OCI-LY7 (cell line): ENCODE data around the gene EIF3D. TPM values are rescaled to one million over a fixed set of nuclear protein-coding genes. Genes with fewer than 3 reads are reported as not detected.

ENCODE experiments used
- BruUV-seq: library from RNA; stranded (reverse); fragments of 400-500 nt; replicated peaks from 2 replicates; lab custom pipeline; 2021; lab: Mats Ljungman, UMichigan
- CTCF ChIA-PET: fragments of 300-600 bp; sonication (Branson Sonifier 250); formaldehyde crosslinking; loops from one replicate; lab custom pipeline; 2022; ENCODE audit warnings: antibody characterized with exemption; ENCODE audit not compliant: unreplicated experiment; lab: Charles Lee
- POLR2A ChIA-PET: fragments of 300-600 bp; sonication (Branson Sonifier 250); formaldehyde crosslinking; loops from one replicate; lab custom pipeline; 2022; ENCODE audit warnings: antibody characterized with exemption; lab: Charles Lee
- DNase-seq: peaks from one replicate; pipeline ENCODE4 v3.0.0-alpha.2; 2015; ENCODE audit warnings: low spot score
- H2AFZ ChIP-seq: fragments of 200-600 bp; sonication (generic), shearing (Covaris generic); 2 replicates; pipeline ENCODE4 v1.6.1; 2014; ENCODE audit warnings: mild to moderate bottlenecking, antibody characterized with exemption, low read length, moderate library complexity
- H3K27ac ChIP-seq: fragments of 200-600 bp; sonication (generic); 2 replicates; pipeline ENCODE4 v1.5.1; 2014; ENCODE audit warnings: mixed run types, low read depth, mild to moderate bottlenecking, moderate library complexity, low read length, inconsistent platforms; ENCODE audit not compliant: poor library complexity, severe bottlenecking
- H3K36me3 ChIP-seq: fragments of 200-600 bp; sonication (generic); 2 replicates; pipeline ENCODE4 v1.6.1; 2014; ENCODE audit warnings: mild to moderate bottlenecking, antibody characterized with exemption, low read length, moderate library complexity, mixed read lengths; ENCODE audit not compliant: insufficient read depth
- H3K4me1 ChIP-seq: fragments of 200-600 bp; sonication (generic); 2 replicates; pipeline ENCODE4 v1.5.1; 2014; ENCODE audit warnings: mild to moderate bottlenecking, low read length; ENCODE audit not compliant: insufficient read depth, poor library complexity, severe bottlenecking
- H3K4me2 ChIP-seq: fragments of 200-600 bp; sonication (generic); 2 replicates; pipeline ENCODE4 v1.6.1; 2014; ENCODE audit warnings: mild to moderate bottlenecking, low read length
- H3K4me3 ChIP-seq: fragments of 200-600 bp; sonication (generic); 2 replicates; pipeline ENCODE4 v1.5.1; 2014; ENCODE audit warnings: mild to moderate bottlenecking, low read depth, low read length; ENCODE audit not compliant: poor library complexity, severe bottlenecking
- H3K79me2 ChIP-seq: fragments of 200-600 bp; sonication (generic); 2 replicates; pipeline ENCODE4 v1.6.1; 2016; ENCODE audit warnings: low read depth, mild to moderate bottlenecking, low read length, moderate library complexity, mixed read lengths; ENCODE audit not compliant: insufficient read depth
- H3K9me2 ChIP-seq: fragments of 200-600 bp; sonication (generic); 2 replicates; pipeline ENCODE4 v1.6.1; 2016; ENCODE audit warnings: mild to moderate bottlenecking, low read length, mixed read lengths; ENCODE audit not compliant: insufficient read depth
- H3K9me3 ChIP-seq: fragments of 200-600 bp; sonication (generic); 2 replicates; pipeline ENCODE4 v1.6.1; 2014; ENCODE audit warnings: mild to moderate bottlenecking, mixed run types, low read length, mixed read lengths
- H4K20me1 ChIP-seq: fragments of 200-600 bp; sonication (generic); 2 replicates; pipeline ENCODE4 v1.6.1; 2014; ENCODE audit warnings: mild to moderate bottlenecking, antibody characterized with exemption, low read length, moderate library complexity, mixed read lengths; ENCODE audit not compliant: insufficient read depth
- EZH2phosphoT487 ChIP-seq: fragments of 200-600 bp; sonication (generic); IDR thresholded peaks from 2 replicates; pipeline ENCODE4 v1.6.1; 2018; ENCODE audit warnings: low read depth, borderline replicate concordance, mild to moderate bottlenecking, mixed run types, antibody characterized with exemption, low read length, moderate library complexity, mixed read lengths
- intact Hi-C: fragments of 100-400 bp; cut with micrococcal nuclease; formaldehyde crosslinking; loops from one replicate; pipeline ENCODE4 v1.10.0; 2022; ENCODE audit not compliant: unreplicated experiment
- total RNA-seq, 2 experiments: library from RNA; depleted of rRNA in 1 of 2; stranded (reverse); fragments of >200 nt in 1 of 2; shearing (Covaris generic) in 1 of 2; gene quantifications; 2 replicates each; pipeline ENCODE4 v1.2.3, GENCODE V29; 2014 to 2022
- TF ChIP-seq, protein P1 (sequence below): fragments of 200-600 bp; sonication (generic); conservative IDR thresholded peaks from 2 replicates; pipeline ENCODE4 v1.5.1; 2014; ENCODE audit warnings: mild to moderate bottlenecking, antibody characterized with exemption, low read length, moderate library complexity, mixed read lengths

The EIF3D gene
- total RNA-seq, 2 experiments from 2014 or later, result 223 to 270 TPM

DNA sequence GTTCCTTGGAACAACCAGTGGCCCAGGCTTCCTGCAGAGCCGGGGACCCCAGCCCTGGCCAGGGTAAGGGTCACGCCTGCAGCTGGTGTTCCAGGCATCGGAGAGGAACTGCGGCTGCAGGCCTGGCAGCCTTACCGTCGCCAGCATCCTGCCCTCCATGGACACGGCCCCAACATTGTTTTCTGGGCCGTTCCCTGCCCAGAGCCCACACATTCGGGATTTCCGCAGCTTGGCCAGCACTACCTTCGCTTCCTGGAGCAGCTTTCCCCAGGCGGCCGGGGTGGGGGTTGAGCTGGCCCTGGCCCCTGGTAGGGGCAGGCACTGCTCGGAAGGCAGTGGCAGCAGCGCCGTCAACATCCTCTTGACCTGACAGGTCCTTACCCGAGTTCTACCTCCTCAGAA, 65.2 kb downstream of the EIF3D start:
- H3K36me3 ChIP-seq, result peaks cover 27% of the 10 kb centered on the region; the same call in 1 of the 2 replicates
- no peaks in the 10 kb centered on the region for H3K4me1 ChIP-seq
- H3K9me2 ChIP-seq, result no peaks in the 10 kb centered on the region
- DNase-seq, result no peak
- CTCF ChIA-PET, result no interaction called here
- no peak overlapping the region for H3K27ac ChIP-seq
- no peak overlapping the region for H3K4me2 ChIP-seq
- TF ChIP-seq EZH2phosphoT487, result no peak
- TF ChIP-seq, protein P1, sequence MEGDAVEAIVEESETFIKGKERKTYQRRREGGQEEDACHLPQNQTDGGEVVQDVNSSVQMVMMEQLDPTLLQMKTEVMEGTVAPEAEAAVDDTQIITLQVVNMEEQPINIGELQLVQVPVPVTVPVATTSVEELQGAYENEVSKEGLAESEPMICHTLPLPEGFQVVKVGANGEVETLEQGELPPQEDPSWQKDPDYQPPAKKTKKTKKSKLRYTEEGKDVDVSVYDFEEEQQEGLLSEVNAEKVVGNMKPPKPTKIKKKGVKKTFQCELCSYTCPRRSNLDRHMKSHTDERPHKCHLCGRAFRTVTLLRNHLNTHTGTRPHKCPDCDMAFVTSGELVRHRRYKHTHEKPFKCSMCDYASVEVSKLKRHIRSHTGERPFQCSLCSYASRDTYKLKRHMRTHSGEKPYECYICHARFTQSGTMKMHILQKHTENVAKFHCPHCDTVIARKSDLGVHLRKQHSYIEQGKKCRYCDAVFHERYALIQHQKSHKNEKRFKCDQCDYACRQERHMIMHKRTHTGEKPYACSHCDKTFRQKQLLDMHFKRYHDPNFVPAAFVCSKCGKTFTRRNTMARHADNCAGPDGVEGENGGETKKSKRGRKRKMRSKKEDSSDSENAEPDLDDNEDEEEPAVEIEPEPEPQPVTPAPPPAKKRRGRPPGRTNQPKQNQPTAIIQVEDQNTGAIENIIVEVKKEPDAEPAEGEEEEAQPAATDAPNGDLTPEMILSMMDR, result no peak
- H3K9me3 ChIP-seq, result no peaks in the 10 kb centered on the region
- POLR2A ChIA-PET, result no interaction called here
- no TSS peak for BruUV-seq
- intact Hi-C loops, result no loop called here
- H3K4me3 ChIP-seq, result no peak overlapping the region
- H2AFZ ChIP-seq, result no peak overlapping the region
- H3K79me2 ChIP-seq, result no peaks in the 10 kb centered on the region
- no peaks in the 10 kb centered on the region for H4K20me1 ChIP-seq

GRCh38 chr22:36461665-36462649, 67.0 kb downstream of the EIF3D start:
- POLR2A ChIA-PET, result interaction anchor here (0.6 kb wide), 1 partner anchor 38 kb away, joined by 3 read pairs; no protein-coding TSS in a partner anchor
- H3K4me3 ChIP-seq, result no peak overlapping the region

More at GRCh38 chr22:36461665-36462649, 67.0 kb downstream of the EIF3D start:
- CTCF ChIA-PET, result no interaction called here
- Histone ChIP-seq H3K9me3 (no peaks in the 10 kb centered on the region), H3K79me2 (no peaks in the 10 kb centered on the region), H3K4me1 (no peaks in the 10 kb centered on the region), H3K4me2 (no peak overlapping the region), H3K36me3 (peaks cover 13% of the 10 kb centered on the region; the same call in 1 of the 2 replicates), H3K27ac (no peak overlapping the region), H2AFZ (no peak overlapping the region), H4K20me1 (no peaks in the 10 kb centered on the region), H3K9me2 (no peaks in the 10 kb centered on the region)
- DNase-seq, result no peak
- TF ChIP-seq, protein P1, result no peak
- TF ChIP-seq EZH2phosphoT487, result no peak
- intact Hi-C loops, result no loop called here
- BruUV-seq, result no TSS peak

Other genes starting within 250 kb of the EIF3D start
- 112 and 133 TPM in 2 replicates for gene MYH9, start 141.2 kb downstream of the EIF3D start, total RNA-seq (2014; rRNA removed; shearing (Covaris generic))
- 213 and 223 TPM in 2 replicates for gene MYH9, start 141.2 kb downstream of the EIF3D start, total RNA-seq (2022)
- 32.0 and 33.4 TPM in 2 replicates for gene TXN2, start 47.5 kb downstream of the EIF3D start, total RNA-seq (2014; rRNA removed; shearing (Covaris generic))
- 94.2 and 106 TPM in 2 replicates for gene TXN2, start 47.5 kb downstream of the EIF3D start, total RNA-seq (2022)
- gene FOXRED2, start 22.1 kb downstream of the EIF3D start, total RNA-seq (2014; rRNA removed; shearing (Covaris generic)), result 16.2 and 22.6 TPM in 2 replicates
- gene FOXRED2, start 22.1 kb downstream of the EIF3D start, total RNA-seq (2022), result 40.6 and 48.3 TPM in 2 replicates
- not detected in 2 replicates for gene CACNG2, start 174.6 kb upstream of the EIF3D start, total RNA-seq (2014; rRNA removed; shearing (Covaris generic))
- gene CACNG2, start 174.6 kb upstream of the EIF3D start, total RNA-seq (2022), result not detected in 2 replicates
- gene IFT27, start 247.0 kb upstream of the EIF3D start, total RNA-seq (2014; rRNA removed; shearing (Covaris generic)), result 18.3 and 22.1 TPM in 2 replicates
- gene IFT27, start 247.0 kb upstream of the EIF3D start, total RNA-seq (2022), result 50.0 and 53.9 TPM in 2 replicates